D721Med (cell line): ENCODE data around the gene SNRPA.

ENCODE experiments used
- DNase-seq: peaks from one replicate; pipeline ENCODE4 v3.0.0; 2011; ENCODE audit warnings: low spot score; ENCODE audit not compliant: insufficient read length
- FAIRE-seq: peaks from 2 replicates; lab custom pipeline; 2011; peaks lifted over from hg19 to GRCh38; lab: Jason Lieb, UNC
- TF ChIP-seq, protein P1 (sequence below): IDR thresholded peaks from 2 replicates; pipeline ENCODE4 v1.5.1; 2012; ENCODE audit warnings: mild to moderate bottlenecking, control low read depth; ENCODE audit not compliant: insufficient read depth; ENCODE audit errors: missing control alignments

The SNRPA gene

DNA sequence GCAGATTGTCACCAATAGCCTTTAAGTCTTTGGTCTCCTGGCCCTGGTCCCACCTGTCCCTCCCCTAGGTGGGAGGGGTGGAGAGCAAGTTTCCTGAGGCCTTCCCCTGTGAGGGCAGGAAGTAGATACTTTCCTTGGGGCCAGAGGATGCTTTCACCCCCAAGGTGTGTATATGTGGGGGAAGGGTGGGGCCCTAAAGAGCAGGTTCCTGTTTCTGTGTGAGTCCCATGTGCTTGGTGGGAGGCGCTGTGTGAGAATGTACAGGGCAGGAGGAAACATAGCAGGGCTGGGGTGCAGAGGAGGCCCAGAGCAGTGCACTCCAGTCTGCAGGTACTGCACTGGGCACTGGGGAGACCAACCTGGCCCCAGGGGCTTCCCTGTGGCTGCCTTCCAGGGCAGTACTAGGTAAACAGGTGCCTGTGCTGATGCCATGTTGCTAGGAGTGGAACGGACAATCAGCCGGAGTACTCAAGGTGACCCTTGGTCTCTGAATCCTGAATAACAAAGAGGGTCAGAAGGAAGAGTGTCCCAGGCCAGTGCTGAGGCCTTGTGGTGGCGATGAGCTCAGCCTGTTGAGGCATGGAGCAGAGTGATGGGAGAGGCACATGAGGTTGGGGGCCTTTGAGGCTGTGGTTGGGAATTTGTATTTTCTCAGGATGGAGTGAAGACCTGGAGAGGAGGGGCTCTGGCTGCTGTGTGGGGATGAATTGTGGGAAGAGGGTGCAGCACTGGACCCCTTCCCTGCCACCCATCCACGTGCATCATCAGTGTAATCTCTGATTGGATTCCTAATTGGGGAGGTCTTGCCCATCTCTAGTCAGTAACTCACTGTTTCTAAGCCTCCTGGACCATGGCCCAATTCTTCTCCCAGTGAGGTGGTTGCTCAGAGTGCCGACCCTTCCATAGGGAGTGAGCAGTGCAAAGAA is 53.1 kb downstream of the SNRPA start:
- FAIRE-seq (no peak), DNase-seq (no peak)
- TF ChIP-seq, protein P1, sequence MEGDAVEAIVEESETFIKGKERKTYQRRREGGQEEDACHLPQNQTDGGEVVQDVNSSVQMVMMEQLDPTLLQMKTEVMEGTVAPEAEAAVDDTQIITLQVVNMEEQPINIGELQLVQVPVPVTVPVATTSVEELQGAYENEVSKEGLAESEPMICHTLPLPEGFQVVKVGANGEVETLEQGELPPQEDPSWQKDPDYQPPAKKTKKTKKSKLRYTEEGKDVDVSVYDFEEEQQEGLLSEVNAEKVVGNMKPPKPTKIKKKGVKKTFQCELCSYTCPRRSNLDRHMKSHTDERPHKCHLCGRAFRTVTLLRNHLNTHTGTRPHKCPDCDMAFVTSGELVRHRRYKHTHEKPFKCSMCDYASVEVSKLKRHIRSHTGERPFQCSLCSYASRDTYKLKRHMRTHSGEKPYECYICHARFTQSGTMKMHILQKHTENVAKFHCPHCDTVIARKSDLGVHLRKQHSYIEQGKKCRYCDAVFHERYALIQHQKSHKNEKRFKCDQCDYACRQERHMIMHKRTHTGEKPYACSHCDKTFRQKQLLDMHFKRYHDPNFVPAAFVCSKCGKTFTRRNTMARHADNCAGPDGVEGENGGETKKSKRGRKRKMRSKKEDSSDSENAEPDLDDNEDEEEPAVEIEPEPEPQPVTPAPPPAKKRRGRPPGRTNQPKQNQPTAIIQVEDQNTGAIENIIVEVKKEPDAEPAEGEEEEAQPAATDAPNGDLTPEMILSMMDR = no peak

DNA sequence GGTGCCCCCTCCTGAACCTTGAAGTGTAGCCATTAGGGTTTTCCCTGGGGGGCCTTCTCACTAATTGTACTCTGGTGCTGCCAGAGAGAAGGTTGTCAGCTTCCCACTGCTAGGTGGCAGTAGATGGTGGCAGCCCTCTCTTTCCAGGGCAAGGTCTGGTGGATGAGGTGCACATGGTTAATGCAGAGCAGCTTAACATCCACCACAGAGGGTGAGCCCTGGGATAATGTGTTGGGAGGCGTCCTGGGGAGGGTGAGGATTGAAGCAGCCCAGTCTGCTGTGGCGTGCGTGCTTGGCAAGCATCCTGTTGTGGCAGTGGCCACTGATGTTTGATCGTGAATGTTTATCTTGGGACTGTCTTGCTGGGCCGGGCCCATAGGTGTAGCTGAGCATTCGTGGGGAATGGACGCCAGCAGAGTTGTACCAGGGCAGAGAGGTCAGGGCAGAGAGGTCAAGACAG is 53.8 kb downstream of the SNRPA start:
- no peak for FAIRE-seq

DNA sequence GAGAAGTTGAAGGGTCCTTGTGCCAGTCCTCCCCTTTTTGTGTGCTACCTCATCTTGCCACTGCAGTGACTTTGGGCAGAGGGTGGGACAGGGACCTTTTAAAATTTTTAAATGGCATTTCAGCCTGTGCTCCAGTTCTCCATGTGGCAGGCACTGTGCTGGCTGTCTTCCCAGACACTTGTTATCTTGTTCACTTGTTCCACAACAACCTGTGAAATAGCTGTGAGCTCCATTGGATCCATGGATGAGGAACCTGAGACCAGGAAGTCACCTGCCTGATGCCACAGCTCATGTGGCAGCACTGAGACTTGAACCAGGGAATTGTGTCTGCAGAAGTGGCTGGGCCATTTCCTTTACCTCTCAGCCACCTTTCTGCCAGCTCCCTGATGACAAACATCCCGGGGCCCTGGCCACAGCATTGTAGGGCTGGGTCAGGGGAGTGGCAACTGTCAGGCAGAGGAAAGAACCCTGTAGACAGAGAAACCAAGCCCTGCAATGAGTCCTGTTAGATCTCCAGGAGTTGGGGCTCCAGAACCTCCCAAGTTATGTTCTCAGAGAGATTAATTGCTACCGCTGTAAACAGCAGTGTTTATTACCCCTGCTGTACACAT is 54.4 kb downstream of the SNRPA start:
- TF ChIP-seq, protein P1 = no peak
- FAIRE-seq = no peak
- no peak for DNase-seq

More for the DNA sequence above, 53.8 kb downstream of the SNRPA start:
- TF ChIP-seq, protein P1 = no peak
- DNase-seq = no peak

DNA sequence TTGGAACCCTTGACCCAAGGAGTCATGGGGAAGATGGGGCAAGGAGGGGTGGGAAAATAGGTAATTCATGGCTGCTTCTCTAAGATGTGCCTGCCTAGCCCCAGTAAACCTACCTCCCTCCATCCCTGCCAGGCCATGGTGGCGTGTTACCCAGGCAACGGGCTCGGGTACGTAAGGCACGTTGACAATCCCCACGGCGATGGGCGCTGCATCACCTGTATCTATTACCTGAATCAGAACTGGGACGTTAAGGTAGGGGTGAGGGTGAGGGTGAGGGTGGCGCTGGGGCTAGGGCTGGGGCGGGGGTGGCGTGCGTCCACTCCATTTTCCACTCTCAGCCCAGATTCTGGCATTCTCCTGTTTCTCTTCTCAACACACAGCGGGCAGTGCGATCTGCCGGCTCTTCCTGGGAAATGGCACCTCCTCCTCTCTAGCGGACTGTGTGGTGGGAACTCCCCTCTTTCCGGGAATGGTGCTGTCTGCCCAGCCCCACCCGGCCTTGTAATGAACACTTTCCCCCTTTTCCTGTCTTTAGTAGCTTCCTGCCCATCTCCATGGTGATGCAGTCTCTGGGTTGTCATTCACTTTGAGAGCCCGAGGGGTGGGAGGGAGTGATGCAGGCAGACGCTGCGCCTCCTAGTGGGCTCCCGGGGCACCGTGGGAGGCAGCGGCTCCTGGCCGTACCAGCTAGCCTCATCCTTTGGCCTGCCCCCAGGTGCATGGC is 55.6 kb downstream of the SNRPA start:
- TF ChIP-seq, protein P1 = peak; percentile 39
- DNase-seq = peak; percentile 70
- no peak for FAIRE-seq

DNA sequence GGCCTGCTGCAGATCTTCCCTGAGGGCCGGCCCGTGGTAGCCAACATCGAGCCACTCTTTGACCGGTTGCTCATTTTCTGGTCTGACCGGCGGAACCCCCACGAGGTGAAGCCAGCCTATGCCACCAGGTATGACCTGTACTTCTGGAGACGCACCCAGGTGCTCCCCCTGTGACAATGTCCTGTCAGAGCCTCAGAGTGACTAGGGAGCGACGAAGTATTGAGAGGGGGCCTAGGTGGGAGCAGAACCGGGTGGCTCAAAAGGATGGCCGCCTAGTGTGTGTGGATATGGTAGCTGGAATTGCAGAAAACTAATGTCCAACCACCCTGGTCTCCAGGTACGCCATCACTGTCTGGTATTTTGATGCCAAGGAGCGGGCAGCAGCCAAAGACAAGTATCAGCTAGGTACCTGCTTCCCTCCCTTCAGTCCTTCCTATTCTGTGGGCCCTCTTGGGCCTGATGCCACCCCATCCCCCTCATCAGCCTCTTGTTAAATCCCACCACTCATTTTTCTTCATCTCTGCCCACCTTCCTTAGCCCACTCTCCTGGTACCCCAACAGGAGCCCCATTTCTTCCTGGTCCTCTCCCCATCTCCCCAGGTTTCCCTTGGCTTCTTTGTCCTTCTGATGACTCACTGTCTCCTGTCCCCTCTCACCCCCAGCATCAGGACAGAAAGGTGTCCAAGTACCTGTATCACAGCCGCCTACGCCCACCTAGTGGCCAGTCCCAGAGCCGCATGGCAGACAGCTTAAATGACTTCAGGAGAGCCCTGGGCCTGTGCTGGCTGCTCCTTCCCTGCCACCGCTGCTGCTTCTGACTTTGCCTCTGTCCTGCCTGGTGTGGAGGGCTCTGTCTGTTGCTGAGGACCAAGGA is 56.4 kb downstream of the SNRPA start:
- TF ChIP-seq, protein P1 = peak; percentile 6
- DNase-seq (no peak), FAIRE-seq (no peak)

DNA sequence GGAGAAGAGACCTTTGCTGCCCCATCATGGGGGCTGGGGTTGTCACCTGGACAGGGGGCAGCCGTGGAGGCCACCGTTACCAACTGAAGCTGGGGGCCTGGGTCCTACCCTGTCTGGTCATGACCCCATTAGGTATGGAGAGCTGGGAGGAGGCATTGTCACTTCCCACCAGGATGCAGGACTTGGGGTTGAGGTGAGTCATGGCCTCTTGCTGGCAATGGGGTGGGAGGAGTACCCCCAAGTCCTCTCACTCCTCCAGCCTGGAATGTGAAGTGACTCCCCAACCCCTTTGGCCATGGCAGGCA is 57.0 kb downstream of the SNRPA start:
- DNase-seq (no peak), FAIRE-seq (no peak)
- TF ChIP-seq, protein P1 = no peak
